HG03460 (cell line): Measurements from ENCODE around the gene PSMF1.
"Not testable (repeated sequence)": the region's sequence is repeated elsewhere in the genome, so short reads cannot be mapped to it uniquely, and the experiment has no call there.

Experiments used
- ATAC-seq: cut with Tn5 transposase; IDR thresholded peaks from one replicate; pipeline ENCODE4 v1.9.1; 2021; ENCODE audit not compliant: unreplicated experiment

Gene PSMF1

DNA sequence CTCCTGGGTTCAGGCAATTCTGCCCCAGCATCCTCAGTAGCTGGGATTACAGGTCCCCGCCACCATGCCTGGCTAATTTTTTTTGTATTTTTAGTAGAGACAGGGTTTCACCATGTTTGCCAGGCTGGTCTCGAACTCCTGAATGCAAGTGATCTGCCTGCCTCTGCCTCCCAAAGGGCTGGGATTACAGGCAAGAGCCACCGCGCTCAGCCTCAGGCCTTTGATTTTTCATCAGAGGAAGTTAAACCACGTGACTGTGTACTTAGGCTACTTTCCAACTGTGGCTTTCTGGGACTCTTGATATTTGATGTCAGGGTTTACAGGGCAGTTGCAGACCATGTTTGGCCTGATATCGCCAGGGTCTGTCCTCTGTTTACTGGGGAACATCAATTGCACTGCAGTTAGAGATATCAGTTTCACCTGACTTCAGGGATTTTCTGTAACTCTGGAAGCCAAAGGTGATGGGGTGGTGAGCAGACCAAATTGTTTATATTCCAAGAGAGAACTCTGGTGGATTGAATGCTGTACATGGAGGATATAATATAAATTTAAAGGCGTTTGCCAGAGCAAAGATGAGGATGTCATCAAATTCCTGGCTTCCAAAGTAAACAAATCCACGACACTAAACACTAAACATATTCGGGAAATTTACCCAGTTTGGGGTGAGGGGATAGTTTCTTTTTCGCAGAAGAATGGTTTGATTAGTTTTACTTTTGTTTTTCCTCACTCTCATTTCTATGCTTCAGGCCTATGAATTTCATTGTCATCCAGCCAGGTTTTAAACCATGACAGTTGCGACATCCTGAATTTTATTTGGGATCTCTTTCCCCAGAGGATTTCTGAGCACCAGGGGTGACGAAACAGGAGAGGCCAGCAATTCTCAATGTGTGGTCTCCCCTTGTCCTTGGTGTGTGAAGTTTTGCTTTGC is 4.2 kb downstream of the PSMF1 start:
- ATAC-seq: no peak

DNA sequence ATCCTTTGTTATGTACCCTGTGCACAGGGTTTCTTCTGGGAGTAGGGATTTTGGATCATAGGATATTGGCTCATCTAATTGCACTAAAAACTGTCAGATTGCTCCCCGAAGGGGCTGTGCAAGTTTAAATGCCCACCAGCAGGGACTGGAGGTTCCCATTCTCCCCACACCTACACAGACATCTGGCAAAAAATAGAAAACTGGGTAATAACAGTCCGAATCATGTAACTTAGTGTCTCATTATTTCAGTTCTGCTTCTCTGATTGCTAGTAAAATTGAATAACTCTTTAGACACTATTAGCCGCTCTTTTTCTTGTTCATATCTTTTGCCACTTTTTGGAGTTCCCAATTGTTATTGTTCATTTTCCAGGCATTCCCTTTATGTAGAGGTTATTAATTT is 5.3 kb downstream of the PSMF1 start:
- ATAC-seq: no peak

GRCh38 chr20:1124421-1124820 is 6.0 kb downstream of the PSMF1 start:
- no peak for ATAC-seq

DNA sequence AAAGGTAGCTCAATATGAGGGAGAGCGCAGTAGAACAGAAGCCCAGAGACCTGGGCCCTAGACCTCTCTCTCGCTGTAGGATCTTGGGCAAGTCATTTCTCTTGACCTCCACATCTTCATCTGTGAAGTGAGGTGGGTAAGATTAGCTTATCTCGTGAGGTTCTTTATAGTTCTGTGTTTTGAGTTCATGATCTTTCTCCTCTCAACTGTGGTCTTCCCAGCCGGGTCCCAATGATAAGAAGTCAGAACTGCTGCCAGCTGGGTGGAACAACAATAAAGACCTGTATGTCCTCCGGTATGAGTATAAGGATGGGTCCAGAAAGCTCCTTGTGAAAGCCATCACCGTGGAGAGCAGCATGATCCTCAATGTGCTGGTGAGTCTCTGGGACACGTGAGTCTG is 6.9 kb downstream of the PSMF1 start:
- no peak for ATAC-seq

DNA sequence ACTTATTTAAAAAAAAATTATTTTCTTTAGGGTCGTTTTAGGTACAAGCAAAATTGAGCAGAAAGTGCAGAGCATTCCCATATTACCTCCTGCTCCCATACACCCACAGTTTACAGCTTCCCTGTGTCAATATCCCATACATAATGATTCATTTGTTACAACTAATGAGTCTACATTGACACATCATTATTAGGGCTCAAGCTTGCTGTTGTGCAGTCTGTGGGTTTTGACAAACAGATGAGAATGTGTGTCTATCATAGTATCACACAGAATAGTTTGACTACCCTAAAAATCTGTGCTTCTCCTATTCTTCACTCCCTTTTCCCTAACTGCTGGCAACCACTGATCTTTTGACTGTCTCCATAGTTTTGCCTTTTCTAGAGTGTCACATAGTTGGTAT is 9.4 kb downstream of the PSMF1 start:
- no peak for ATAC-seq

- no peak for ATAC-seq
Measured at GRCh38 chr20:1130058-1130694, 11.8 kb downstream of the PSMF1 start.

DNA sequence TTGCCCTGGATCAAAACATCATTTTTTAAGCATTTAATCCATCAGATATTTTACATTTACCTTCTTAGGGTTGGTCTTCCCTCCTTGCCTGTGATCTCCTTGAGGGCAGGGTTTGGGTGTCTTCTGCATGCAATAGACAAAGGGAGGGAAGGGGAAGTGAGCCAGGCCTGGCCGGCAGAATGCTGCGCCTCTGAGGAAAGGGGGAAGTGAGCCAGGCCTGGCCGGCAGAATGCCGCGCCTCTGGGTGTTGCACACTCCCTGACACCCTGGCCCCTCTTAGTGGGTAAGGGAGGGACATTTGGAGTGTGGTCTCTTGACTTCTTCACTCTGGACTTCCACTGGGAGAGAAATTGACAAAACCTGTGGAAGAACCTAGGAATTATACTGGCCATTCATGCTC is 12.4 kb downstream of the PSMF1 start:
- ATAC-seq: no peak

- ATAC-seq: no peak
Measured at GRCh38 chr20:1131354-1131753, 13.0 kb downstream of the PSMF1 start.

DNA sequence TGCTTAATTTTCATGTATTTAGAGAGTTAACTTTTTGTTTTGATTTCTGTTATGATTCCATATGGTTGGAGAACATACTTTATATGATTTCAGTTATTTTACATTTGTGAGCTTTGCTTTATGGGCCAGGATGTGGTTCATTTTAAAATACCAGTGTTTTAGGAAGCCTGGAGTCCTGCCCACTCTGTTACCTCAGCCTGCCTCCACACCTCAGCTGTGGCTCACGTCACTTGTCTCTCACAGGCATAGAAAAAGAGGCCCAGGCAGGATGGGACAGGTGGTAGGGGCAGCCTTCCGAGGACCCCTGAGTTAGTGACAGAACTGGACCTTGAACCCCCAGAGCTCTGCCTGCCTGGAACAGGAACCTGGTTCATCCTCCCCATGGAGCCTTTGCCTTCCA is 16.0 kb downstream of the PSMF1 start:
- ATAC-seq: no peak

GRCh38 chr20:1134836-1135235 is 16.4 kb downstream of the PSMF1 start:
- ATAC-seq: no peak

- no peak for ATAC-seq
Measured at GRCh38 chr20:1137236-1137635, 18.8 kb downstream of the PSMF1 start.

DNA sequence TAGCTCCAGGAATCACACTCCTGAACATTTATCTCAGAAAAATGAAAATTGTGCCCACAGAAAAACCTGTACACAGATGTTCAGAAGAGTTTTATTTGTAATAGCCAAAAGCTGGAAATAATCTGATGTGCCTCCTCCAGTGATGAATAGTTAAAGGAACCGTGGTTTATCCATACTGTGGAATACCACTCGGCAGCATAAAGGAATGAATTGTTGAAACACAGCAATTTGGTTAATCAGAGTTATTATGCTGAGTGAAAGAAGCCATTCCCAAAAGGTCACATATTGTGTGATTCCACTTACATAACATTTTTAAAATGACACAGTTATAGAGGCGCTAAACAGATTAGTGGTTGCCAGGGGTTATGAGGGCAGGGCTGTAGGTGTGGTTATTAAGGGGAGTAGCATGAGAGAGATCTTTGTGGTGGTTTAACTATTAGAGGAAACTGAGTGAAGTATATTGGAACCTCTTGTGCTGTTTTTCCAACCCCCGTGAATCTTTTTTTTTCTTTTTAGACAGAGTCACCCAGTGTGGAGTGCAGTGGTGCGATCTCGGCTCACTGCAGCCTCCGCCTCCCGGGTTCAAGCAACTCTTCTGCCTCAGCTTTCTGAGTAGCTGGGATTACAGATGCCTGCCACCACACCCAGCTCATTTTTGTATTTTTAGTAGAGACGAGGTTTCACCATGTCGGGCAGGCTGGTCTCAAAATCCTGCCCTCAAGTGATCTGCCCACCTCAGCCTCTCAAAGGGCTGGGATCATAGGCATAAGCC is 26.2 kb downstream of the PSMF1 start:
- no peak for ATAC-seq

DNA sequence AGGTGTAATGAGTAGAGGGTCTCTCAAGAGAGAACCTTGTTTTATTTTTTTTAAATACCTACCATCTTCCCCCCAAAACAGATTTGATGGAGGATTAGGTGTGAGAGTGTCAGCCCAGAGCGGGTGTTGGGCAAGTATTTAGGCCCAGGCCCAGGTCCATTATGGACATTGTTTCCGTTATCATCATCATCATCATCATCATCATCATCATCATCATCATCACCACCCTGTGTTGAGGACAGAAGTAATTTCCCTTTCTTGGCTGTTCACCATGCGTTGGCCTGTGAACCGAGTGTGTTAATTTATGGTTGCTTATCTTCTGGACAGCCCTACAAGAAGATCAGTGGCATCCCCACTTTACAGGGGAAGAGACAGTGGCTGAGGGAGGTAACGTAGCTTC is 28.6 kb downstream of the PSMF1 start:
- ATAC-seq: no peak

DNA sequence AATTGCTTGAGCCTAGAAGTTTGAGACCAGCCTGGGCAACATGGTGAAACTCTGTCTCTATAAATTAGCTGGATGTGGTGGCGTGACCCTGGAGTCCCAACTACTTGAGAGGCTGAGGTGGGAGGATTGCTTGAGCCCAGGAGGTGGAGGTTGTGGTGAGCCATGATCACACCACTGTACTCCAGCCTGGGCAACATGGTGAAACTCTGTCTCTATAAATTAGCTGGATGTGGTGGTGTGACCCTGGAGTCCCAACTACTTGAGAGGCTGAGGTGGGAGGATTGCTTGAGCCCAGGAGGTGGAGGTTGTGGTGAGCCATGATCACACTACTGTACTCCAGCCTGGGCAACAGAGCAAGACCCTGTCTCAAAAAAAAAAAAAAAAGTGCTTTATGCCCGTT is 31.4 kb downstream of the PSMF1 start:
- ATAC-seq: not testable (repeated sequence)

DNA sequence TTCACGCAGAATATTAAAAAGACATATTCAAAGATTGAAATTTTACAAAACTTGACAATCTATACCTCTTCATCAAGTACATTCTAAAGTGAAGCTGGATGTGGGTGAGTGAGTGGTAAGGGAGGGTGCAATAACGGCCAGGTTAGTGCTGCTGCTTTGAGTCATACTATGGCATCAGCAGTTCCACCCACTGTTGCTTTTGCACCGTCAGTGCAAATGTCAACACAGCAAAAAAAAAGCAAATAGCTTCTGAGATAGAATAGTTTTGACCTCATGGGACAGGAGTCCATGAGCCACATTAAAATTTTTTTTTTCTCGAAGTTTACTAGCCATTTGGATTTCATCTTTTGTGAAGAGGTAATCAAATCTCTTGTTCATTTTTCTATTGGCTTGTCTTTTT is 31.8 kb downstream of the PSMF1 start:
- no peak for ATAC-seq

GRCh38 chr20:1150968-1151367 is 32.6 kb downstream of the PSMF1 start:
- no peak for ATAC-seq

GRCh38 chr20:1154226-1154625 is 35.8 kb downstream of the PSMF1 start:
- no peak for ATAC-seq

DNA sequence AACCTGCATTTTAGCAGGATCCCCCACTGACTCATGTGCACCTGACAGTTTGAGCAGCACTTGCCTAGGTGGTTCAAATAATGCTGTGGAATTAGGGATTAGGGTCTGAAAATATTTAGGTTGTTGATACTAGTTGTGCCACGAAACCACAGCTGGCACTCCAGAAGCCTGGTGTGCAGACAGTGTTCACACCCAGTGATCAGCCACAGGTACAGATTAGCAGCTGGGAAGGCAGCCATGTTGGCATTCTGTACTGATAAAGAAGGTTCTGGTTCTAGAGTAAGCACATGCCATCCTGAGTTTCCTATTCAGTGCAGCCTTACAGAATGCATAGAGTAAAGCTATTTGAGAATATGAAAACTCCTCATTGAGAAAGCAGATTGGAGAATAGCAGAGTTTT is 36.3 kb downstream of the PSMF1 start:
- ATAC-seq: no peak

- ATAC-seq: no peak
Measured at GRCh38 chr20:1155342-1155741, 36.9 kb downstream of the PSMF1 start.

GRCh38 chr20:1160496-1160895 is 42.1 kb downstream of the PSMF1 start:
- ATAC-seq: no peak

DNA sequence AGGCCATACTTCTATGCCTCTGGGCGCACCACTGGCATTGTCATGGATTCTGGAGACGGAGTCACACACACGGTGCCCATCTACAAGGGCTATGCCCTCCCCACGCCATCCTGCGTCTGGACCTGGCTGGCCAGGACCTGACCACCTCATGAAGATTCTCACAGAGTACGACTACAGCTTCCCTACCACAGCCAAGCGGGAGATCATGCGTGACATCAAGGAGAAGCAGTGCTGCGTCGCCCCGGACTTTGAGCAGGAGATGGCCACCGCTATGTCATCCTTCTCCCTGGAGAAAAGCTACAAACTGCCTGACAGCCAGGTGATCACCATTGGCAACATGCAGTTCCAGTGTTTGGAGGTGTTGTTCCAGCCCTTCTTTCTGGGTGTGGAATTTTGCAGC is 42.6 kb downstream of the PSMF1 start:
- no peak for ATAC-seq

- no peak for ATAC-seq
Measured at GRCh38 chr20:1163105-1163504, 44.7 kb downstream of the PSMF1 start.
